GM23338 (cell line): ENCODE measurements around the gene ASB1. TPM values are rescaled to one million over a fixed set of nuclear protein-coding genes. Genes with fewer than 3 reads are reported as not detected.

Experiments used
- ATAC-seq: fragments of 200-7000 bp; cut with Tn5 transposase; 3 replicates; pipeline ENCODE4 v1.9.1; 2020
- DNase-seq: peaks from one replicate; pipeline ENCODE4 v3.0.0-alpha.2; 2015; ENCODE audit warnings: low spot score
- H2AFZ ChIP-seq: fragments of 200-600 bp; sonication (generic); 2 replicates; pipeline ENCODE4 v1.8.0; 2016; ENCODE audit warnings: antibody characterized with exemption, mild to moderate bottlenecking, moderate library complexity
- H3F3A ChIP-seq: fragments of 200-600 bp; sonication (generic); replicated peaks from 2 replicates; pipeline ENCODE4 v1.8.0; 2017; ENCODE audit warnings: antibody characterized with exemption, mixed run types, low read depth
- H3K27ac ChIP-seq: fragments of 200-600 bp; sonication (generic); 2 replicates; pipeline ENCODE4 v1.6.1; 2016; ENCODE audit warnings: low read depth
- H3K27me3 ChIP-seq: fragments of 200-600 bp; sonication (generic); 2 replicates; pipeline ENCODE4 v1.8.0; 2016; ENCODE audit warnings: mild to moderate bottlenecking, mixed run types, moderate library complexity; ENCODE audit not compliant: insufficient read depth
- H3K36me3 ChIP-seq: fragments of 200-600 bp; sonication (generic); 2 replicates; pipeline ENCODE4 v1.8.0; 2016; ENCODE audit warnings: mild to moderate bottlenecking; ENCODE audit not compliant: insufficient read depth
- H3K4me1 ChIP-seq: fragments of 200-600 bp; sonication (generic); 2 replicates; pipeline ENCODE4 v1.8.0; 2016; ENCODE audit warnings: mild to moderate bottlenecking, moderate library complexity; ENCODE audit not compliant: insufficient read depth
- H3K4me2 ChIP-seq: fragments of 200-600 bp; sonication (generic); 2 replicates; pipeline ENCODE4 v1.7.1; 2017; ENCODE audit warnings: mixed run types
- H3K4me3 ChIP-seq: fragments of 200-600 bp; sonication (generic); 2 replicates; pipeline ENCODE4 v1.6.1; 2016; ENCODE audit warnings: mixed run types
- H3K79me2 ChIP-seq: fragments of 200-600 bp; sonication (generic); replicated peaks from 2 replicates; pipeline ENCODE4 v1.8.0; 2017; ENCODE audit warnings: mild to moderate bottlenecking; ENCODE audit not compliant: insufficient read depth
- H3K9me2 ChIP-seq: fragments of 200-600 bp; sonication (generic); 2 replicates; pipeline ENCODE4 v1.8.0; 2017; ENCODE audit not compliant: insufficient read depth
- H4K20me1 ChIP-seq: fragments of 200-600 bp; sonication (generic); replicated peaks from 2 replicates; pipeline ENCODE4 v1.8.0; 2017; ENCODE audit warnings: mild to moderate bottlenecking; ENCODE audit not compliant: insufficient read depth
- H3K27ac Mint-ChIP-seq: 2 replicates; pipeline ENCODE4 v1.8.0; 2020; ENCODE audit warnings: inconsistent platforms, mild to moderate bottlenecking, moderate library complexity, mixed read lengths
- H3K27me3 Mint-ChIP-seq: 3 replicates; pipeline ENCODE4 v1.8.0; 2022; ENCODE audit warnings: low read depth, mild to moderate bottlenecking, moderate library complexity, mixed read lengths, inconsistent platforms; ENCODE audit not compliant: insufficient read depth, poor library complexity
- H3K36me3 Mint-ChIP-seq: 3 replicates; pipeline ENCODE4 v1.8.0; 2021; ENCODE audit warnings: low read depth, mild to moderate bottlenecking, inconsistent platforms, moderate library complexity, mixed read lengths
- H3K4me1 Mint-ChIP-seq: 3 replicates; pipeline ENCODE4 v1.8.0; 2020; ENCODE audit warnings: mild to moderate bottlenecking, inconsistent platforms, mixed read lengths
- H3K4me3 Mint-ChIP-seq: 3 replicates; pipeline ENCODE4 v1.8.0; 2021; ENCODE audit warnings: moderate library complexity, mild to moderate bottlenecking, inconsistent platforms, mixed read lengths
- H3K9me3 Mint-ChIP-seq: 3 replicates; pipeline ENCODE4 v1.8.0; 2020; ENCODE audit warnings: moderate library complexity, mild to moderate bottlenecking, inconsistent platforms, mixed read lengths
- CREB1 ChIP-seq: fragments of 250-450 bp; sonication (Bioruptor Pico); IDR thresholded peaks from 2 replicates; pipeline ENCODE4 v1.5.0; 2020; ENCODE audit warnings: low read depth, mild to moderate bottlenecking, moderate library complexity
- CTCF ChIP-seq, 2 experiments: fragments of 200-600 bp in 1 of 2; sonication (generic) in 1 of 2; conservative IDR thresholded peaks; 2 replicates each; pipeline versions ENCODE4 v1.5.1 to v1.6.1; 2016 to 2017; ENCODE audit warnings: antibody characterized with exemption in 2 of 2, low read depth in 2 of 2, mild to moderate bottlenecking in 2 of 2, moderate library complexity in 1 of 2
- ETS1 ChIP-seq: IDR thresholded peaks from 2 replicates; pipeline ENCODE4 v1.6.1; 2016; ENCODE audit warnings: antibody characterized with exemption
- EZH2 ChIP-seq: fragments of 200-600 bp; sonication (generic); IDR thresholded peaks from one replicate; pipeline ENCODE4 v1.8.0; 2017; ENCODE audit warnings: antibody characterized with exemption, mild to moderate bottlenecking, low read depth; ENCODE audit not compliant: unreplicated experiment
- EZH2phosphoT487 ChIP-seq: fragments of 200-600 bp; sonication (generic); IDR thresholded peaks from one replicate; pipeline ENCODE4 v1.8.1; 2018; ENCODE audit warnings: antibody characterized with exemption; ENCODE audit not compliant: unreplicated experiment
- JUNB ChIP-seq: IDR thresholded peaks from one replicate; pipeline ENCODE4 v1.6.1; 2016; ENCODE audit warnings: antibody characterized with exemption; ENCODE audit not compliant: unreplicated experiment
- NANOG ChIP-seq: IDR thresholded peaks from 2 replicates; pipeline ENCODE4 v1.6.1; 2016; ENCODE audit warnings: antibody characterized with exemption, borderline replicate concordance
- POLR2AphosphoS5 ChIP-seq: IDR thresholded peaks from 2 replicates; pipeline ENCODE4 v1.6.1; 2016; ENCODE audit warnings: antibody characterized with exemption, low read depth
- REST ChIP-seq: IDR thresholded peaks from one replicate; pipeline ENCODE4 v1.6.1; 2018; ENCODE audit warnings: antibody characterized with exemption; ENCODE audit not compliant: unreplicated experiment
- STAT1 ChIP-seq: IDR thresholded peaks from one replicate; pipeline ENCODE4 v1.6.1; 2016; ENCODE audit warnings: antibody characterized with exemption; ENCODE audit not compliant: unreplicated experiment
- ZNF114 ChIP-seq: fragments of 250-450 bp; sonication (Bioruptor Pico); IDR thresholded peaks from 2 replicates; pipeline ENCODE4 v1.5.0; 2020; ENCODE audit warnings: mild to moderate bottlenecking, moderate library complexity
- ZNF331 ChIP-seq: fragments of 250-450 bp; sonication (Bioruptor Pico); IDR thresholded peaks from 2 replicates; pipeline ENCODE4 v1.5.0; 2020; ENCODE audit warnings: low read depth, mild to moderate bottlenecking, moderate library complexity
- ZNF462 ChIP-seq: fragments of 250-450 bp; sonication (Bioruptor Pico); IDR thresholded peaks from 2 replicates; pipeline ENCODE4 v1.5.0; 2020; ENCODE audit warnings: mild to moderate bottlenecking, moderate library complexity
- polyA plus RNA-seq: library from polyadenylated mRNA; unstranded; fragments of >200 nt; fragmentation: Nextera tagmentation; extraction: Ambion mirVana; gene quantifications from 2 replicates; pipeline ENCODE4 v1.2.1, GENCODE V29; 2016
- total RNA-seq: library from RNA; depleted of rRNA; stranded (reverse); fragments of >200 nt; shearing (Covaris generic); gene quantifications from 2 replicates; pipeline ENCODE4 v1.2.3, GENCODE V29; 2014

Gene ASB1
- total and polyA plus RNA-seq, 2 experiments from 2014 or later = 21.5 to 23.9 TPM

GRCh38 chr2:238406998-238407285 lies 19.8 kb upstream of the ASB1 start:
- no peak overlapping the region for H3K27ac ChIP-seq
- DNase-seq = no peak
- H4K20me1 ChIP-seq = no peaks in the 10 kb centered on the region
- no peaks in the 10 kb centered on the region for H3K79me2 ChIP-seq
- TF ChIP-seq CTCF (conservative IDR thresholded peaks at IDR 0.05; ENCODE audit: low read depth in 2 of 2) = no peak
- TF ChIP-seq ZNF462 (CRISPR knock-in tag) = no peak
- TF ChIP-seq POLR2AphosphoS5 = no peak
- no peak for TF ChIP-seq STAT1
- no peak for TF ChIP-seq EZH2phosphoT487
- TF ChIP-seq EZH2 = no peak
- TF ChIP-seq ETS1 = no peak
- no peak for TF ChIP-seq CREB1 (CRISPR knock-in tag)
- no peak for TF ChIP-seq NANOG
- TF ChIP-seq ZNF331 (CRISPR knock-in tag) = no peak
- no peak for TF ChIP-seq REST
- TF ChIP-seq ZNF114 = no peak
- no peak for TF ChIP-seq JUNB
- H3K4me3 ChIP-seq = no peak overlapping the region
- no peaks in the 10 kb centered on the region for H3K9me2 ChIP-seq
- peaks cover 4% of the 10 kb centered on the region for H3K27me3 Mint-ChIP-seq
- H3K4me3 Mint-ChIP-seq = no peak overlapping the region
- no peaks in the 10 kb centered on the region for H3K36me3 Mint-ChIP-seq
- no peaks in the 10 kb centered on the region for H3K4me1 ChIP-seq
- no peaks in the 10 kb centered on the region for H3K36me3 ChIP-seq
- H3K27ac Mint-ChIP-seq = no peak overlapping the region
- no peak overlapping the region for H3K4me2 ChIP-seq
- H3K27me3 ChIP-seq = no peaks in the 10 kb centered on the region
- ATAC-seq = no peak
- H3K4me1 Mint-ChIP-seq = peaks cover 15% of the 10 kb centered on the region; the same call in 2 of the 3 replicates
- H3K9me3 Mint-ChIP-seq = no peaks in the 10 kb centered on the region
- H2AFZ ChIP-seq = no peak overlapping the region
- no peaks in the 10 kb centered on the region for H3F3A ChIP-seq
